ENCODE results near the gene NUP93.

GRCh38 chr16:56728027-56728426 lies 1.9 kb upstream of the NUP93 start:
- no peak for TF ChIP-seq CTCF (IDR thresholded peaks at IDR 0.05)
- no peak for TF ChIP-seq EP300 (IDR thresholded peaks at IDR 0.05; ENCODE audit: borderline replicate concordance in 1 of 2, low read depth in 1 of 2, low read length in 1 of 2)
- no peak for TF ChIP-seq YY1 (IDR thresholded peaks at IDR 0.05; ENCODE audit: low read depth)
